Stimulated activated CD4-positive, alpha-beta T cell treated with anti-CD3 and anti-CD28 coated beads, TNF-alpha, amount 100 ng/mL, for 1 hour (primary cell): ENCODE results near the gene RPRD1B.

Experiments used
- DNase-seq, 3 donors: peaks; one replicate each; pipeline ENCODE4 v3.0.0-alpha.2; 2020; ENCODE audit warnings: low read depth in 3 of 3, low spot score in 1 of 3

The RPRD1B gene

DNA sequence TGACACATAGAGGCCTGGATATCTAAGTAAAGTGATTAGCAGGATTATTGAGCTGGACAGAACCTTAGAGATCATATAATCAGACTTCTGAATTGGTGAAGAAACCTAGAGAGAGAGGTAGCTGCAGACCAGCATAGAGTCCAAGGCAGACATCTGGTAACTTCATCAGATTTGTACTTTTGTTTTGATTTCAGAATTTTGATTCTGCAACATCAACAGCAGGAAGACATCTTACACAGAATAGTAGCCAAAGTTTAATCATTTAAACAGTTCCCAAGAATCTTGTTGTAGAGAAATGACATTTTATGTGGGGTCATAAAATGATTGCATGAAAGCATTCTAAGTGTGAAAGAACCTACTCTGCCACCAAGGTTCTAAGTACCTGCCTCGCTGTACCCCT is 39.4 kb downstream of the RPRD1B start:
- no peak for DNase-seq

DNA sequence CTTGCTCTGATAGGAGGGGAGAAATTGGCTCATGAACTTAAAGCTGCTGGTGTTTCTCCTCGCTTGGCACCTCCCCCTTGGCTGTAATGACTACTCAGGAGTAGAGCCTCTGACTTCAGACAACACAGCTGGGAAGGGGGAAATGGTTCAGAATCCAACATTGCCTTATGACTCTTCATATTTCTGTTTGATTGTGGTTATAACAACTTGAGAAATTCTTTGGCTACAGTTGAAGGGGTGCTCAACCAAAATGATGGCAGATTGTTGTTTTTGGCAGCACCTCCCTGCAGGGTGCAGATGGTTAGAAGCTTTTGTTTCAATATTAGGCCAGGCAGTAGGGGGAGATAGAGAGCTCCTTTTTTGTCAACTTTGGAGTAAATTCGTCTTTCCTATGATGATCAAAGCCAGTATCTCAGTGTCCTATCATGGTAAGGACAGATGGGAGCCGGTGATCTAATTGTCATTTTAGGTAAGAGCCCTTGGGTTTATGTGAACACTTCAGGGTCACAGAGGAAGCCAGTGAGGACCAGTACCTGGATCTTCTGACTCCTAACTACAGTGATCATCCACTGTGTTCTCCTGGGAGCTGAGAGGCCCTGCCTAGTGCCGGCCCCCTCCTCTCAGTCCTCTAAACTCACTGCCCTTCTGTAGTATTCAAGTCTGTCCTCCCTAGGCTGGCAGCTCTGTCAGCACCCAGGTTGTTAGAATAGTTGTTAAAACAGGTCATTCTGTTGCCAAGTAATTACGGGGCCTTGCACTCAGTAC is 39.9 kb downstream of the RPRD1B start:
- no peak for DNase-seq

DNA sequence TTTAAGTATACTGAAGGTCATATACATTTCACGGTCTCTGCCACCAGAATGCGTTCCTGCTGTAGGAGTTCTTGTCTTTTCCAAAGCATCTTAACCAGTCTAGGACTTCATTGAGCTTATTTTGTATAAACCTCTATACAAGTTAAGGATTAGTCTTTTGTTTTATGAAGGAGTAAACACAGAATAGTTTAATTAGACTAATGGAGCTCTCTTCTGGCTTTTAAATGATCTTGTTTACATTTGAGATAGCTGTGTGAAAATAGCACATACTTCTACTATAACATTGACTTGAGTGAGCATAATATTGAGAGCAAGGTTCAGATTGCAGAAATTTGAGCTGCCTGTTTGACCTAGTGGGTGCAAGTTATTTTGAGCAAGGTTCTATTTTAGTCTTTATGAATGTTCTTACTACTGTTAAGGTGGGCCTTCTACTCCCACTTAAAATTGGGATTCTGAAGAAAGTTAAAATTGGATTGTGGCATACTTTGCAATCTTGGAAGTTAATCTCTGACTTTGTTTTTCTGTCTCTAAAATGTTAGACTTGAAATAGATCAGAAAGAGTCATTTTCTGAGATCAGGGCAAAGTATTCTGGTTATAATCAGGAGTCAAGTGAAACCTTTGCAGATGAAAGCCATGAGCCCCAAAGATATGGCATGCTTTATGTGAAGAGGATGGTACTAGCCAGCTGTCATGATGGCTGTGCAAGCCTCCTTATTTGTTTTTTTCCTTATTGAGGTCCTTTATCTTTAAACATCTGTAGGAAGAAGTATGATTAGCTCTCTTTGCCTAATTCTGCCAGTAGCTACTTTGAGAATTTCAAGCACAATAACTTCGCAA is 41.8 kb downstream of the RPRD1B start:
- no peak for DNase-seq

DNA sequence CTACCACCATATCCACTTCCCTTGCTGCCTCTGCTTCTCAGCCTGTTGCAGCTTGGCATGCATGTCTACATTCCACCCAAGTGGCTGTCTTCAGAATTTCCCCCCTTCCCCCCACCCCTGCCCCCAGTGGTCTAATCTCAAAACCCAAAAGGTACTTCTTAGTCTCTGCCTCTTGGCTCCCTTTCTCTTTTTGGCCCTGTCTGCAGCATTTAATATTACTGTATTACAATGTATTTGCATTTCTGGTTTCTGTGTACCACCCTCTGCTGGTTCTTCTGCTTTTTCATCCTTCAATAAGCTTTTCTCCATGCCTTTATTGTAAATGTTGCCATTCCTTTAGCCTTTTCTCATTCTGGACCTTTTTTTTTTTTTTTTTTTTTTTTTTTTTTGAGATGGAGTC is 43.0 kb downstream of the RPRD1B start:
- no peak for DNase-seq

DNA sequence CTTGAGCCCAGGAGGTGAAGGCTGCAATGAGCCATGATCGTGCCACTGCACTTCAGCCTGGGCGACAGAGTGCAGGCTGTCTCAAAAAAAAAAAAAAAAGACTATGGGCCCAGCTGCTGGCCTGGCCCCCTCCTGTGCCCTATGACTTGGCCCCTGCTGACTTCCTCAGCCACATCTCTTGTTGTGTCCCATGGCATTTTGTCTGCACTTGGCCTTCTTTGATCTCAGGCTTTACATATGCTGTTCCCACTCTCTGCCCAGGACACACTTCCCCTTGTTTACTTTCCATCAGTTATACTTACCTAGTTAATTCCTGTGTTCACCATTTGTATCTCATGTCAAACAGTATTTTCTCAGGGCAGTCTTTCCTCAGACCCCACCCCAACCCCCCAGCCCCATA is 44.5 kb downstream of the RPRD1B start:
- DNase-seq: no peak

DNA sequence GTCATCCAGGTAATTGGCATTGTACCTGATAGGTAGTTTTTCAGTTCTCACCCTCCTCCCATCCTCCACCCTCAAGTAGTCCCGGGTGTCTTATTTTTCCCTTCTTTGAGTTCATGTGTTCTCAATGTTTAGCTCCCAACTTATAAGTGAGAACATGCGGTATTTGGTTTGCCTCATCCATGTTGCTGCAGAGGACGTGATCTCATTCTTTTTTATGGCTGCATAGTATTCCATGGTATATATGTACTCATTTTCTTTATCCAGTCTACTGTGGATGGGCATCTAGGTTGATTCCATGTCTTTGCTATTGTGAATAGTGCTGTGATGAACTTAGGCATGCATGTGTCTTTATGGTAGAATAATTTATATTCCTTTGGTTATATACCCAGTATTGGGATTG is 45.8 kb downstream of the RPRD1B start:
- DNase-seq: no peak

DNA sequence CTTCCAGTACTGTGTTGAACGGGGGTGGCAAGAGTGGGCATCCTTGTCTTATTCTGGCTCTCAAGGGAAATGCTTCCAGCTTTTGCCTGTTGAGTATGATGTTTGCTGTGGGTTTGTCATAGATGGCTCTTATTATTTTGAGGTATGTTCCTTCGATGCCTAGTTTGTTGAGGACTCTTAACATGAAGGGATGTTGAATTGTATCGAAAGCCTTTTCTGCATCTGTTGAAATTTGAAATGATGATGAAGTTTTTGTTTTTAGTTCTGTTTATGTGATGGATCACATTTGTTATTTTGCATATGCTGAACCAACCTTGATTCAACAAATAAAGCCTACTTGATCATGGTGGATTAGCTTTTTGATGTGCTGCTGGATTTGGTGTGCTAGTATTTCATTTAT is 48.0 kb downstream of the RPRD1B start:
- no peak for DNase-seq

DNA sequence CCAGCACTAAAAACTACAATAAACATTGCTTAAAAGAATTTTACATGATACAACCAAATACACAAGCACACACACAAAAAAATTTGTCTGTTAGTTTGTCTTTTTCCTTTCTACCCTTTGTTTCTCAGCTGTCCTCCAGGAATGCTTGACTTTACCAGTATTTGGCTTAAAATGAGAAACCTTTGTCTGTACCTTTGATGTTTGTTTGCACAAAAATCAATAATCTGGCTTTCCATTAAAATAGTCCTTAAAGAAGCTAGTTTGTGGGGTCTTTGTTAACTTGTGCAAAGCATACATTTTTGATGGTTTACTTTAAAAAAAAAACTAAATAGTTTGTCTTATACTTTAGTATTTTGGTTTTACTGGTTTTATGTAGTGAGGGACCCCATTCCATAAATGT is 49.3 kb downstream of the RPRD1B start:
- DNase-seq: no peak

DNA sequence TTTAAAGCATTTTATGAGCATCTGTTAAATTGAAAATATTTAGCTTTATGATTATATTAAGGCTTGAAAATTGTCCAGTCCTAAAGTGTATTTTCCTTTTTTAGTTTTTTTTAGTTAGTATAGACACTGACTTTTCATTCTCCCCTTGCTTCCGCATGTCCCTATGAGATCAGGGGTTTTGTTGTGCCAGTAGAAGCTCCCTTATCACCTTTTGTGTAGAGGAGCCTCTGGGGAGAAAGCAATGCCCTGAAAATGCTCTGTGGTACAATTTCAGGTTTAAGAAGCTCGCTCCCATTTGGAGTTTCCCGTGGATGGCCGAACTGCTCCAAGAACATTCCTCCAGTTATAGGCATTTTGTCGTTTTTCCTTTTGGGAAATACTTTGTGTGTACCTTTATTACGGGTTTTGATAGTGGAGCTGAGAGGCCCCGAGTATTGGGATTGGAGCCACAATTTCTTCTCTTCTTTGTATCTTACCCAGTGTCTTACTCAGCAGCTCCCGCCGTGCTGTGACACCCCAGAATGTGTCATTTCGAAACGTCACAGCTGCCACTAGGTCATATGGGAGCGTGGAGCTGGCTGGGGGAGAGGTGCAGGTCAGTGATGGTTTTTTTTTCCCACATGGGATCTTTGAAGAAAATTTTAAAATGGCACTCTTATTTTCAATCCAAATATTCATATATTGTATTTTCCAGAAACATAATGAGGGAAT is 49.9 kb downstream of the RPRD1B start:
- no peak for DNase-seq

DNA sequence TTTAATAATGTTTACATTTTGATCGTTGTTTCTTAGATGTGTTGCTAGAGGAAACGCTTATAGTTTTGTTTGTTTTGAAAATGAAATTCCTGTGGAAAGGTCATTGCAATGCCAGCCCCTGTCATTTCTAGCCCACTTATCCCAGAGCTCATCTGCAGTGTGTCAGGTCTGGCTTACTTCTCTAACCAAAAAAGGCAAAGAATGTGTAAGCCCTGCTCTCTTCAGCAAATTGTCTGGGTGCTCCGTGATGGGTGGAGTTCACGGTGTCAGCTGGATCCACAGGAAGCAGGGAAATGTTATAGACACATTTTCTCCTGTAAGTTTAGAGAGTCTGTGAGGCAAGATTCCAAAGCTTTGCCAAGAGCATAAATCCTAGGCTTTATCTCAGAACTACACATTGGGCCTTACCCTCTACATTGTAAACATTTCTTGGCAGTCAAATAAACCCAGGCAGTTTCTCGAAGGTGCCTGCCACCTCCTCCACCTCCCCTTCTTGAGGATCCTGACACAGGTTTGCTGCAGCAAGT is 50.9 kb downstream of the RPRD1B start:
- DNase-seq: no peak

DNA sequence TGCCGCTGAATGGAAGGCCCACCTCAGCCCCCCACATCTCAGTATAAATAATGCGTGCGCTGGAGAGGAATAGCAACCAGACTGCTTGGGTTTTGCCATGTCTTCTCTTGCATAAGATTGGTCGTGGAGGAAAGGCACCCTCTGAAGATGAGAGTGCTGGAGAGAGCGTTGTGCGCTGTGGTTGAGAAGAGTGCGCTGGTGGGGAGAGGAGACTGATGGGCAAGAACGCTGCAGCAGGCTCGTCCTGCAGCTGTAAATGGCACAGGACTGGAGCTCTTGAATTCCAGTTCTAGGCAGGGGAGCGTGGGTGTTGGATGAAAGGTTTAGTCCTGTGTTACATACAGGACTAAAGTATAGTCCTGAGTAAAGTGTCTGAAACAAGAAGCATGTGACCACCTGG is 51.5 kb downstream of the RPRD1B start:
- DNase-seq: no peak

DNA sequence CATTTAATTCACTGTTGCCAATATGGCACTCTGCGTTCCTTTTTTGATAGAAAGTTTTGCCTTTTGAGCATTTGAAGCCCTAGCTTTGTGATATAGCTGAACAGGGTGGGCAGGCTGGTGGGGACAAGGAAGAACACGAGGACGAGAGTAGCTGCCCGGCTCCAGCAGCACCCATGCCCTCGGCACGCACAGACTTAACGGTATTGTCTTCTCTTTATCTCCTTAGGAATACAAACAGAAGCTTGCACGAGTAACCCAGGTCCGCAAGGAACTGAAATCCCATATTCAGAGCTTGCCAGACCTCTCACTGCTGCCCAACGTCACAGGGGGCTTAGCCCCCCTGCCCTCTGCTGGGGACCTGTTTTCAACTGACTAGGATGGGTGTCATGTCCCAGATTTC is 56.0 kb downstream of the RPRD1B start:
- no peak for DNase-seq

DNA sequence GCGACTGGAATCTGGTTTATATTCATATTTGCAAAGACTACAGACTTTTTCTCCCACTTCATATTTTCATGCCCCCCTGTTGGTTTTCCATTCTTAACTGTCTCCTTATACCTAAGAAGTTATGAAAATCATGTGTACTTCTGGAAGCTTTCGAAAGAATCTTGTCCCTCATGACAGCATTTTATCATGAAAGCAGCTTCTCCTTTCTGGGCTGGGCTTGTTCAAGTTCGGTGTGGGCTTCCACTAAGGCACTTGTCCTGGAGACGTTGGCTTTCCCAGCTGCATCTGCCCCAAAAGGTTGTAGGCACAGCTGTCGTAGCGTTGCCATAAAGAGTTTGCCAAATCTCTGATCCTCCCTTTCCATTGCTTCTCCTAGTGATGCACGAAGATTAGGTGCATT is 56.5 kb downstream of the RPRD1B start:
- no peak for DNase-seq

DNA sequence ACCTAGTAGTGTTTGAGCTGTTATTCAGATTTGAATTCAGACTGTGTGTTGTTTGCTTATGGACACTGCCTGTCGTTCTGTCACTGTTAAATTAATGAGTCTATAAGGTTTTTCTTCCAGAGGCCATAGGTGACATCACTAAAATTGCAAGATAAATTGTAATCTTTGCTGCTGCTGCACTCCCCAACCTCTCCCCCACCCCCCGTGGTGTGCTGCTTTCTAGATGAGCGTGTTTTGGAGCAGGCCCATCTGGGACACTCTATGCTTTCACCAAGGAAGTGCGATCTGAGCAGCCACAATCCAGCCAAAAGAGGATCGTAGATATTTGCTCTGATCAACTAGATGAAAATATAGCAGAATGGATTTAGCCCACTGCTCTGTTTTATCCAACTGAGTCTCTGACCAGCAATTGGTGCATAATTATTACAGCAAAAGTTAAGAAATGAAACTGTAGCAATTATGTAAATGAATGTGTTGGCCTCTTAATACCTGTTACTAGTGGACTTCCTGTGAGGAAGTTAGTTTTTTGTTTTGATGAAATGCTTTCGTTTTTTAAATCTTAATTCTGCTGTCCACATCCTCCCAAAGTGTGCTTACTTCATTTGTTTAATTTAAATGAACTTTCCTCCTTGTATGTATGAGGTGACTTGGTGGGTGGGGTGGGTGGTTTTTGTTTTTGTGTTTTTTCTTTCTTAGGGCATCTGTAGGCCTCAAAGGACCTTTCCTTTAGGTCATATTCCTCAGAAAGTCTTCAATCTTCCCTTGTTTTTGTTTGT is 58.1 kb downstream of the RPRD1B start:
- DNase-seq: no peak

DNA sequence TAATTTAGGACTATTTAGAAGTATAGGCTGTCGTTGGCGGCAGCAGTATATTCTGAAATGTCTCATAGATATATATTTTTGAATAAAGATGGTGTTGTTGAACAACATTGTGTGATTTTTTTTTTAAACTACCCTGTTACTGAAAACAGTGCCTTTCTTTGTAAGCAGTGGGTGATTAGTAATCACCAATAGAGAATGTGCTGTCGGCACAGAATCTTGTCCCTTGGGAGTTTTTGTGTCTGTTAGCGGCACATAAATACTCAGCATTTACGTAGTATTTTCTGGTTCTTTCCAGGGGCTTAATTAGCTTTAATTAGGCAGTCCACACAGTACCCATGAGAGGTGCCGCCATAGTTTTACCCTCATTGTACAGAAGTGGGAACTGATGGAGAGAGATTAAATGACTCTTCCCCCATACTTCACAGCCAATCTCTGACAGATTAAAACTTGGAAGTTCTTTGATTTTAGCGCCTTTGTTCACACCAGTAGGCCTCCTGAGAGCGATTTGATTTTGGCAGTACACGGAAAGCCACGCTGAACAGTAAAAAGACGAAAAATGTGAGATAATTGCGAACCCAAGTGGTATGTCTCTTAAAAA is 58.8 kb downstream of the RPRD1B start:
- DNase-seq: no peak

DNA sequence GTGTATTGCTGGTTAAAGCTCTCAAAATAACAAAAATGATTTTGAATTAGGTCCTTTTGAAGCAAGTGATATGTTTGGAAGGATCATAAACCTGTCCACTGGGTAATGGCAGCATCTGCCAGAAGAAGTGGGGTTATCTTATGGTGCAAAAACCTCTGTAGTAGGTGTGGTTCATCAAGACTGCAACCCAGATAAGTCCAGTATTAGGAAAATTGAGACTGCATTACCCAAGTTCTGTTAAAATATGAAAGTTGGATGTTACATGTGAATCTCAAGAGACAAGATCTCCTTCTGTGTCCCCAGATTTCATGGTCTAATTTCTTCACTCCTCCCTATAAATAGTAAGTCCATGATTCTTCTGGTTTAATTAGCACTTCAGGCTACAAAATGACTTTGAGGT is 59.4 kb downstream of the RPRD1B start:
- no peak for DNase-seq

DNA sequence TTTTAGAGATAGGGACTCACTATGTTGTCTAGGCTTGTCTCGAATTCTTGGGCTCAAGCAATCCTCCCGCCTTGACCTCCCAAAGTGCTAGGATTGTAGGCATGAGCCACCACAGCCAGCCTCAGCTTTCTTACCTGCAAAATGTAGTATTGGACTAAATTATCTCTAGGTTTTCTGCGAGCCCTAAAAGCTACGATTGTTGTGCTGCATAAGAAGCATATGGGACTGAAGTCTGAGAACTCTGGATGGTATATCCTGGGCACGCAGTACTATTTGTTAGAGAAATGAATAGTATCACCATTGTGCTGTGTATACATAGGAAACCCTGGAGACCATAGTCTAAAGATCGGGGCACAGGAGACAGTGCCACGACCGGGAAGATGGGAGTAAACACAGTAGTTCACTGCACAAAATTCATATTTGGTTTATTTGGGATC is 60.1 kb downstream of the RPRD1B start:
- no peak for DNase-seq

DNA sequence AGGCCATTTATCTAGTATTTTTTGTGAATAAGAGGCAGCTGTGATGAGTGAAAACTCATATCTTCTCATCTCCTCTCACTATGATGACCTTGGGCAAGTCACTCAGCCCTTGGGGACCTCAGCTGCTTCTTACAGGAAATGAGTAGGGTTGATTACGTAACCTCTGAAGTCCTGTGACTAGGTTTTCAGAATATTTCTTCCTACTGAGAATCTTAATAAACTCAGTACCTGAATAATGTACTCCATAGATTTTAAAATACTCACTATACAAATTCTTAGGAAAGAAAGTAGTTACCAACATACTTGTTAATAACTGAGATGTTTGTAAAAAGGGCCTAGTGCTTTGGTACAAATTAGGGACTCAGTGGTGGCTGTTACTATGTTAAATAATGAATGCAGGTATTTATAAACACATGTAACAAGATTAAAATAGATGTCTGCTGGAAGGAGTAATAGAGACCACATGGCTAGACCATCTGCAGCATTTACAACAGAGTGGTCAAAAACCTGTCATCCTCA is 60.9 kb downstream of the RPRD1B start:
- peak in 1 of 3 donors; percentile 6 for DNase-seq

DNA sequence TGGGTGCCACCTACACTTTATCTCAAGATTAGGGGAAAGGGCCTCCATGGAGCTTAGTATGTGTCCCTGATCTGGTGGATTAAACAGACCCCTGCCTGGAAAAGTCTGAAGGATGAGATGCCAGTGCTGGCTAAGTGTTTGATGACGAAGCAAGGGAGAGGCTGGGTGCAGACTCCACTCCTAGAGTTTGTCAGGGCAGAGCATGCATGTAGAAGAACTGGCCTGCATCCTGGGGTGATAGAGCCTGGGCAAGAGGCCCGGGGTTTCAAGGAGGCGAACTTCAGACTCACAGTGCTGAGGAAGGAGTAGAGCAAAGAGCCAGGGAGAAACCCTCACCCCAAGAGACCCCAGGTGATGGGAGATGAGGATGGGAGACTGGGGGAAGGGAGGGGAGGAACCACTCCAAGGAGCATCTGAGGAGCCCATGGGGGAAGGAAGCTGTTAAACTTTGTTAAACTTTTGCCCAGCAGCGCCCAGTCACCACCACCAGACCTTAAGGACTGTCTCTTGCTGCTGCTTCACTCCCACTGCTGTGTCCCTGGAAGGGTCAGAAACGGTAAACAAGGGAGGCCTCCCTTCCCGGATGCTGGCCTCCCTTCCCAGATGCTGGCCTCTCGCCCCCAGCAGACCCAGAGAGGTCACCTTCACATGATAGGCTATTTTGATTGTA is 61.6 kb downstream of the RPRD1B start:
- no peak for DNase-seq

DNA sequence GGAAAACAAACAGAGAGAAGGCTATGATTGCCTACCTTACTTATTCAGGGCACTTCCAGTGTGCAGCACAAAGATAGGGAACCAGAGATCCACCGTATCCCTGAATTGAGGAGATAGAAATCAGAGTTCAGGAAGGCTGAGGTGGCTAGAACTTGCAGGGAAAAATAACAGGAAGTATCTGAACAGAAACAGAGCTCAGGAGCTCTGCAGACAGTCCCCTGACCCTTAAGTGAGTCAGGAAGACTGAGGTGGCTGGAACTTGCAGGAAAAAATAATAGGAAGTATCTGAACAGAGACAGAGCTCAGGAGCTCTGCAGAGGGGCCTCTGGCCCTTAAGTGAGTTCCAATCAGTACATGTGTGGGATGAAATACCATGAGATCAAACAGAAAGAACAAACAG is 65.4 kb downstream of the RPRD1B start:
- no peak for DNase-seq
